Loucy (cell line): Measurements from ENCODE around the gene THSD7A.

Experiments used
- H2AFZ ChIP-seq: fragments of 200-600 bp; sonication (generic); 2 replicates; pipeline ENCODE4 v1.6.0; 2016; ENCODE audit warnings: antibody characterized with exemption, mild to moderate bottlenecking, low read length, moderate library complexity
- H3F3A ChIP-seq: fragments of 200-600 bp; 2 replicates; pipeline ENCODE4 v1.6.0; 2016; ENCODE audit warnings: antibody characterized with exemption, low read depth, mild to moderate bottlenecking
- H3K27me3 ChIP-seq: fragments of 200-600 bp; sonication (generic); 2 replicates; pipeline ENCODE4 v1.6.1; 2014; ENCODE audit warnings: low read length, mild to moderate bottlenecking; ENCODE audit not compliant: insufficient read depth, poor library complexity, severe bottlenecking
- H3K36me3 ChIP-seq: fragments of 200-600 bp; sonication (generic); 2 replicates; pipeline ENCODE4 v1.6.1; 2016; ENCODE audit warnings: low read length; ENCODE audit not compliant: insufficient read depth
- H3K4me1 ChIP-seq: fragments of 200-600 bp; sonication (generic); 2 replicates; pipeline ENCODE4 v1.5.1; 2014; ENCODE audit warnings: low read length, mild to moderate bottlenecking; ENCODE audit not compliant: insufficient read depth, poor library complexity, severe bottlenecking
- H3K4me2 ChIP-seq: fragments of 200-600 bp; sonication (generic); 2 replicates; pipeline ENCODE4 v1.6.0; 2014; ENCODE audit warnings: antibody characterized with exemption, low read length, low read depth, mild to moderate bottlenecking; ENCODE audit not compliant: poor library complexity, severe bottlenecking
- H3K4me3 ChIP-seq: fragments of 200-600 bp; sonication (generic); 2 replicates; pipeline ENCODE4 v1.5.1; 2014; ENCODE audit warnings: low read length, mild to moderate bottlenecking, mixed read lengths; ENCODE audit not compliant: poor library complexity, severe bottlenecking
- H3K79me2 ChIP-seq: fragments of 200-600 bp; sonication (generic); 2 replicates; pipeline ENCODE4 v1.6.1; 2014; ENCODE audit warnings: low read length; ENCODE audit not compliant: insufficient read depth
- H3K9ac ChIP-seq: fragments of 200-600 bp; sonication (generic); 2 replicates; pipeline ENCODE4 v1.6.0; 2014; ENCODE audit warnings: mild to moderate bottlenecking, low read depth, low read length, moderate library complexity; ENCODE audit not compliant: poor library complexity, severe bottlenecking
- H3K9me2 ChIP-seq: fragments of 200-600 bp; sonication (generic); replicated peaks from 2 replicates; pipeline ENCODE4 v1.6.1; 2016; ENCODE audit warnings: low read depth, low read length, mixed read lengths
- H3K9me3 ChIP-seq: fragments of 200-600 bp; sonication (generic); 2 replicates; pipeline ENCODE4 v1.6.1; 2014; ENCODE audit warnings: mild to moderate bottlenecking, antibody characterized with exemption, low read length, low read depth; ENCODE audit not compliant: insufficient read depth
- H4K20me1 ChIP-seq: fragments of 200-600 bp; sonication (generic); 2 replicates; pipeline ENCODE4 v1.6.0; 2014; ENCODE audit warnings: antibody characterized with exemption, low read length, mild to moderate bottlenecking; ENCODE audit not compliant: insufficient read depth, poor library complexity, severe bottlenecking
- EZH2phosphoT487 ChIP-seq: fragments of 200-600 bp; IDR thresholded peaks from 2 replicates; pipeline ENCODE4 v1.6.1; 2018; ENCODE audit warnings: antibody characterized with exemption, mild to moderate bottlenecking, moderate library complexity, borderline replicate concordance
- TF ChIP-seq, protein P1 (sequence below): fragments of 200-600 bp; sonication (generic); conservative IDR thresholded peaks from 2 replicates; pipeline ENCODE4 v1.5.1; 2014; ENCODE audit warnings: mild to moderate bottlenecking, antibody characterized with exemption, low read length

THSD7A gene

GRCh38 chr7:11758627-11759111 lies 73.3 kb downstream of the THSD7A start:
- TF ChIP-seq, protein P1, sequence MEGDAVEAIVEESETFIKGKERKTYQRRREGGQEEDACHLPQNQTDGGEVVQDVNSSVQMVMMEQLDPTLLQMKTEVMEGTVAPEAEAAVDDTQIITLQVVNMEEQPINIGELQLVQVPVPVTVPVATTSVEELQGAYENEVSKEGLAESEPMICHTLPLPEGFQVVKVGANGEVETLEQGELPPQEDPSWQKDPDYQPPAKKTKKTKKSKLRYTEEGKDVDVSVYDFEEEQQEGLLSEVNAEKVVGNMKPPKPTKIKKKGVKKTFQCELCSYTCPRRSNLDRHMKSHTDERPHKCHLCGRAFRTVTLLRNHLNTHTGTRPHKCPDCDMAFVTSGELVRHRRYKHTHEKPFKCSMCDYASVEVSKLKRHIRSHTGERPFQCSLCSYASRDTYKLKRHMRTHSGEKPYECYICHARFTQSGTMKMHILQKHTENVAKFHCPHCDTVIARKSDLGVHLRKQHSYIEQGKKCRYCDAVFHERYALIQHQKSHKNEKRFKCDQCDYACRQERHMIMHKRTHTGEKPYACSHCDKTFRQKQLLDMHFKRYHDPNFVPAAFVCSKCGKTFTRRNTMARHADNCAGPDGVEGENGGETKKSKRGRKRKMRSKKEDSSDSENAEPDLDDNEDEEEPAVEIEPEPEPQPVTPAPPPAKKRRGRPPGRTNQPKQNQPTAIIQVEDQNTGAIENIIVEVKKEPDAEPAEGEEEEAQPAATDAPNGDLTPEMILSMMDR, result no peak
- TF ChIP-seq EZH2phosphoT487, result no peak
- H3K4me1 ChIP-seq, result no peaks in the 10 kb centered on the region
- H3K9ac ChIP-seq, result no peak overlapping the region
- H2AFZ ChIP-seq, result no peak overlapping the region
- no peak overlapping the region for H3K4me3 ChIP-seq
- H3K4me2 ChIP-seq, result no peak overlapping the region
- H3K27me3 ChIP-seq, result no peaks in the 10 kb centered on the region
- no peaks in the 10 kb centered on the region for H3F3A ChIP-seq
- no peaks in the 10 kb centered on the region for H4K20me1 ChIP-seq
- H3K9me2 ChIP-seq, result no peaks in the 10 kb centered on the region
- H3K36me3 ChIP-seq, result no peaks in the 10 kb centered on the region
- no peaks in the 10 kb centered on the region for H3K9me3 ChIP-seq
- no peaks in the 10 kb centered on the region for H3K79me2 ChIP-seq

GRCh38 chr7:11757153-11757552 lies 74.8 kb downstream of the THSD7A start:
- no peaks in the 10 kb centered on the region for H3K27me3 ChIP-seq
- no peak overlapping the region for H3K4me2 ChIP-seq
- H3K9ac ChIP-seq, result no peak overlapping the region
- H3K36me3 ChIP-seq, result no peaks in the 10 kb centered on the region
- no peak for TF ChIP-seq EZH2phosphoT487
- TF ChIP-seq, protein P1, result no peak
- no peaks in the 10 kb centered on the region for H3F3A ChIP-seq
- H3K9me2 ChIP-seq, result no peaks in the 10 kb centered on the region
- H3K4me1 ChIP-seq, result no peaks in the 10 kb centered on the region
- H3K4me3 ChIP-seq, result no peak overlapping the region
- no peaks in the 10 kb centered on the region for H4K20me1 ChIP-seq
- H3K9me3 ChIP-seq, result no peaks in the 10 kb centered on the region
- H2AFZ ChIP-seq, result no peak overlapping the region
- no peaks in the 10 kb centered on the region for H3K79me2 ChIP-seq

GRCh38 chr7:11754933-11755332 lies 77.1 kb downstream of the THSD7A start:
- no peak overlapping the region for H3K4me2 ChIP-seq

More at GRCh38 chr7:11754933-11755332, 77.1 kb downstream of the THSD7A start:
- Histone ChIP-seq H3K79me2 (no peaks in the 10 kb centered on the region), H3K9me2 (no peaks in the 10 kb centered on the region), H3K4me3 (no peak overlapping the region), H2AFZ (no peak overlapping the region), H3K4me1 (no peaks in the 10 kb centered on the region), H4K20me1 (no peaks in the 10 kb centered on the region), H3F3A (no peaks in the 10 kb centered on the region), H3K27me3 (no peaks in the 10 kb centered on the region), H3K9ac (no peak overlapping the region), H3K36me3 (no peaks in the 10 kb centered on the region), H3K9me3 (no peaks in the 10 kb centered on the region)
- TF ChIP-seq EZH2phosphoT487, result no peak
- TF ChIP-seq, protein P1, result no peak
